Measurements from ENCODE around the gene SLC19A1. TPM values are rescaled to one million over a fixed set of nuclear protein-coding genes. Genes with fewer than 3 reads are reported as not detected.

Gene SLC19A1
- total RNA-seq, 5 donors from 2014 or later (not counting 1 experiment from before 2014, with no cell fraction given), result 10.4 to 19.2 (median 16.4) TPM

- H3K27ac ChIP-seq (ENCODE audit: low read length), result peak overlapping the region; percentile 61
- peaks cover 0 to 7% of the 10 kb centered on the region in 2 donors for H3K36me3 ChIP-seq (ENCODE audit: control insufficient read depth in 2 of 2, extremely low read depth in 1 of 2, insufficient read depth in 1 of 2, low read length in 1 of 2)
- peaks cover 23 to 33% of the 10 kb centered on the region in 2 experiments for H3K4me1 ChIP-seq (ENCODE audit: control insufficient read depth in 1 of 2, extremely low read depth in 1 of 2, insufficient read depth in 2 of 2, low read length in 2 of 2)
- Mint-ChIP-seq H3K4me3 (peak overlapping the region; percentile 59 to 90 (median 63)), H3K9me3 (no peaks in the 10 kb centered on the region), H3K36me3 (no peaks in the 10 kb centered on the region), H3K4me1 (peaks cover 21 to 26% (median 24%) of the 10 kb centered on the region in 3 donors), H3K27me3 (peaks cover 0 to 2% of the 10 kb centered on the region in 2 donors), H3K27ac (peak overlapping the region in 1 of 2 donors; percentile 58)
- 16% methylated on average over 60 of the region's 62 CpGs for WGBS (ENCODE audit: insufficient coverage)
- ChIA-PET POLR2A (interaction anchor here in 1 of 2 donors (0.5 kb wide), 1 partner anchor 389 kb away, joined by 4 read pairs; no protein-coding TSS in a partner anchor), CTCF (interaction anchor here (0.7 to 1.4 kb wide), 8 partner anchors 37 to 689 kb away, joined by 3 to 12 read pairs (median 4); no protein-coding TSS in a partner anchor)
- DNase-seq (peak in 24 of 35 experiments; percentile 16 to 61 (median 40)), ATAC-seq (replicated peaks in 1 of 4) (peak; percentile 43 to 62 (median 46))
- peaks cover 0 to 13% of the 10 kb centered on the region in 2 experiments for H3K27me3 ChIP-seq (replicated peaks in 1 of 2; ENCODE audit: control insufficient read depth in 2 of 2, extremely low read depth in 1 of 2, insufficient read depth in 2 of 2, low read length in 1 of 2)
- H3K4me3 ChIP-seq (ENCODE audit: control insufficient read depth in 1 of 2, extremely low read depth in 1 of 2, low read length in 1 of 2), result peak overlapping the region; percentile 33 to 49
- H3K9me3 ChIP-seq, result no peaks in the 10 kb centered on the region
Observed at GRCh38 chr21:45555557-45556301, 13.5 kb upstream of the SLC19A1 start.

- H3K27me3 ChIP-seq (replicated peaks in 1 of 2; ENCODE audit: control insufficient read depth in 2 of 2, extremely low read depth in 1 of 2, insufficient read depth in 2 of 2, low read length in 1 of 2), result peaks cover 0 to 8% of the 10 kb centered on the region in 2 experiments
- H3K4me1 ChIP-seq (ENCODE audit: control insufficient read depth in 1 of 2, extremely low read depth in 1 of 2, insufficient read depth in 2 of 2, low read length in 2 of 2), result peaks cover 26 to 37% of the 10 kb centered on the region in 2 experiments
- Mint-ChIP-seq H3K9me3 (no peaks in the 10 kb centered on the region), H3K27me3 (peaks cover 0 to under 1% of the 10 kb centered on the region in 2 donors), H3K27ac (no peak overlapping the region), H3K36me3 (no peaks in the 10 kb centered on the region), H3K4me1 (peaks cover 26 to 31% (median 28%) of the 10 kb centered on the region in 3 donors), H3K4me3 (peak overlapping the region in 1 of 3 donors; percentile 90)
- POLR2A ChIA-PET, result no interaction called here
- DNase-seq, result no peak
- 0% methylated on average over 11 of the region's 34 CpGs for WGBS (ENCODE audit: insufficient coverage)
- no peaks in the 10 kb centered on the region for H3K9me3 ChIP-seq
- no peak for ATAC-seq (replicated peaks in 1 of 4)
- CTCF ChIA-PET, result interaction anchor here in 1 of 2 donors (1.0 to 1.4 kb wide), 2 partner anchors 37 to 40 kb away, joined by 4 to 12 read pairs; no protein-coding TSS in a partner anchor
- no peak overlapping the region for H3K27ac ChIP-seq (ENCODE audit: low read length)
- no peak overlapping the region for H3K4me3 ChIP-seq (ENCODE audit: control insufficient read depth in 1 of 2, extremely low read depth in 1 of 2, low read length in 1 of 2)
- peaks cover 0 to 7% of the 10 kb centered on the region in 2 donors for H3K36me3 ChIP-seq (ENCODE audit: control insufficient read depth in 2 of 2, extremely low read depth in 1 of 2, insufficient read depth in 1 of 2, low read length in 1 of 2)
Observed at GRCh38 chr21:45555251-45555556, 13.0 kb upstream of the SLC19A1 start.

GRCh38 chr21:45554477-45555175, 12.4 kb upstream of the SLC19A1 start:
- Mint-ChIP-seq H3K27ac (peak overlapping the region; percentile 85 to 94), H3K36me3 (no peaks in the 10 kb centered on the region), H3K9me3 (no peaks in the 10 kb centered on the region), H3K27me3 (no peaks in the 10 kb centered on the region), H3K4me1 (peaks cover 30 to 33% (median 31%) of the 10 kb centered on the region in 3 donors), H3K4me3 (peak overlapping the region; percentile 90 to 96 (median 90))
- H3K36me3 ChIP-seq (ENCODE audit: control insufficient read depth in 2 of 2, extremely low read depth in 1 of 2, insufficient read depth in 1 of 2, low read length in 1 of 2), result peaks cover 0 to 7% of the 10 kb centered on the region in 2 donors
- DNase-seq, result peak; percentile 63 to 93 (median 86)
- ATAC-seq (replicated peaks in 1 of 4), result peak; percentile 79 to 90 (median 82)
- WGBS (ENCODE audit: insufficient coverage), result under 1% methylated on average over 36 of the region's 53 CpGs
- peaks cover 0 to 6% of the 10 kb centered on the region in 2 experiments for H3K27me3 ChIP-seq (replicated peaks in 1 of 2; ENCODE audit: control insufficient read depth in 2 of 2, extremely low read depth in 1 of 2, insufficient read depth in 2 of 2, low read length in 1 of 2)
- peak overlapping the region; percentile 79 to 81 for H3K4me3 ChIP-seq (ENCODE audit: control insufficient read depth in 1 of 2, extremely low read depth in 1 of 2, low read length in 1 of 2)
- POLR2A ChIA-PET, result interaction anchor here in 1 of 2 donors (0.7 kb wide), 2 partner anchors 38 to 74 kb away, joined by 3 read pairs; no protein-coding TSS in a partner anchor
- H3K9me3 ChIP-seq, result no peaks in the 10 kb centered on the region
- H3K4me1 ChIP-seq (ENCODE audit: control insufficient read depth in 1 of 2, extremely low read depth in 1 of 2, insufficient read depth in 2 of 2, low read length in 2 of 2), result peaks cover 31 to 43% of the 10 kb centered on the region in 2 experiments
- H3K27ac ChIP-seq (ENCODE audit: low read length), result peak overlapping the region; percentile 61
- CTCF ChIA-PET, result no interaction called here

- H3K27ac ChIP-seq (ENCODE audit: low read length), result no peak overlapping the region
- H3K4me3 ChIP-seq (ENCODE audit: control insufficient read depth in 1 of 2, extremely low read depth in 1 of 2, low read length in 1 of 2), result no peak overlapping the region
- Mint-ChIP-seq H3K27ac (peak overlapping the region in 1 of 2 donors; percentile 44), H3K27me3 (no peaks in the 10 kb centered on the region), H3K4me3 (peak overlapping the region in 2 of 3 donors; percentile 24 to 39), H3K4me1 (peaks cover 35 to 42% (median 38%) of the 10 kb centered on the region in 3 donors), H3K36me3 (no peaks in the 10 kb centered on the region), H3K9me3 (no peaks in the 10 kb centered on the region)
- ChIA-PET POLR2A (no interaction called here), CTCF (no interaction called here)
- no peaks in the 10 kb centered on the region for H3K9me3 ChIP-seq
- H3K36me3 ChIP-seq (ENCODE audit: control insufficient read depth in 2 of 2, extremely low read depth in 1 of 2, insufficient read depth in 1 of 2, low read length in 1 of 2), result peaks cover 0 to 7% of the 10 kb centered on the region in 2 donors
- peaks cover 0 to 2% of the 10 kb centered on the region in 2 experiments for H3K27me3 ChIP-seq (replicated peaks in 1 of 2; ENCODE audit: control insufficient read depth in 2 of 2, extremely low read depth in 1 of 2, insufficient read depth in 2 of 2, low read length in 1 of 2)
- ATAC-seq (replicated peaks in 1 of 4), result no peak
- no peak for DNase-seq
- H3K4me1 ChIP-seq (ENCODE audit: control insufficient read depth in 1 of 2, extremely low read depth in 1 of 2, insufficient read depth in 2 of 2, low read length in 2 of 2), result peaks cover 31 to 47% of the 10 kb centered on the region in 2 experiments
- WGBS (ENCODE audit: insufficient coverage), result 95% methylated on average over 26 of the region's 29 CpGs
Observed at GRCh38 chr21:45552696-45553391, 10.6 kb upstream of the SLC19A1 start.

GRCh38 chr21:45551783-45552695, 9.8 kb upstream of the SLC19A1 start:
- no peaks in the 10 kb centered on the region for H3K27me3 Mint-ChIP-seq
- H3K36me3 Mint-ChIP-seq, result no peaks in the 10 kb centered on the region
- peaks cover 35 to 42% (median 38%) of the 10 kb centered on the region in 3 donors for H3K4me1 Mint-ChIP-seq
- DNase-seq (no peak), ATAC-seq (replicated peaks in 1 of 4) (no peak)
- Histone ChIP-seq H3K36me3 (ENCODE audit: control insufficient read depth in 2 of 2, extremely low read depth in 1 of 2, insufficient read depth in 1 of 2, low read length in 1 of 2) (peaks cover 0 to 7% of the 10 kb centered on the region in 2 donors), H3K4me1 (ENCODE audit: control insufficient read depth in 1 of 2, extremely low read depth in 1 of 2, insufficient read depth in 2 of 2, low read length in 2 of 2) (peaks cover 31 to 47% of the 10 kb centered on the region in 2 experiments), H3K27me3 (replicated peaks in 1 of 2; ENCODE audit: control insufficient read depth in 2 of 2, extremely low read depth in 1 of 2, insufficient read depth in 2 of 2, low read length in 1 of 2) (peaks cover 0 to 2% of the 10 kb centered on the region in 2 experiments), H3K4me3 (ENCODE audit: control insufficient read depth in 1 of 2, extremely low read depth in 1 of 2, low read length in 1 of 2) (no peak overlapping the region), H3K9me3 (no peaks in the 10 kb centered on the region), H3K27ac (ENCODE audit: low read length) (no peak overlapping the region)
- peak overlapping the region; percentile 57 to 87 (median 80) for H3K4me3 Mint-ChIP-seq
- H3K9me3 Mint-ChIP-seq, result no peaks in the 10 kb centered on the region
- WGBS (ENCODE audit: insufficient coverage), result 86% methylated on average over 29 of the region's 35 CpGs
- ChIA-PET POLR2A (interaction anchor here in 1 of 2 donors (0.7 kb wide), 1 partner anchor 68 kb away, joined by 3 read pairs; no protein-coding TSS in a partner anchor), CTCF (no interaction called here)
- H3K27ac Mint-ChIP-seq, result peak overlapping the region; percentile 91 to 99

Measured in T-cell (primary cell).